Immature natural killer cell (primary cell): Measurements from ENCODE around the gene RASA3. TPM values are rescaled to one million over a fixed set of nuclear protein-coding genes. Genes with fewer than 3 reads are reported as not detected.
A peak's percentile ranks its signal among the peaks of the same experiment; 100 is the strongest.

Experiments
- DNase-seq, 3 donors: peaks; one replicate each; pipeline ENCODE4 v3.0.0; 2022; ENCODE audit warnings: mixed read lengths in 1 of 3
- H3K27ac Mint-ChIP-seq, 6 donors: one replicate each; pipeline ENCODE4 v1.8.0; 2020; ENCODE audit warnings: mixed read lengths in 6 of 6, mild to moderate bottlenecking in 5 of 6, inconsistent platforms in 4 of 6, moderate library complexity in 3 of 6
- H3K27me3 Mint-ChIP-seq, 3 donors: one replicate each; pipeline ENCODE4 v1.8.0; 2020 to 2021; ENCODE audit warnings: low read depth in 3 of 3, mild to moderate bottlenecking in 3 of 3, mixed read lengths in 3 of 3, moderate library complexity in 3 of 3, inconsistent platforms in 1 of 3
- H3K36me3 Mint-ChIP-seq, 3 donors: one replicate each; pipeline ENCODE4 v1.8.0; 2020; ENCODE audit warnings: mixed read lengths in 3 of 3, inconsistent platforms in 2 of 3, mild to moderate bottlenecking in 2 of 3
- H3K4me1 Mint-ChIP-seq, 2 donors: one replicate each; pipeline ENCODE4 v1.8.0; 2020; ENCODE audit warnings: inconsistent platforms in 2 of 2, mild to moderate bottlenecking in 2 of 2, mixed read lengths in 2 of 2, moderate library complexity in 1 of 2
- H3K4me3 Mint-ChIP-seq, 5 donors: one replicate each; pipeline ENCODE4 v1.8.0; 2020; ENCODE audit warnings: mild to moderate bottlenecking in 5 of 5, mixed read lengths in 5 of 5, inconsistent platforms in 3 of 5, moderate library complexity in 3 of 5
- H3K9me3 Mint-ChIP-seq, 6 donors: one replicate each; pipeline ENCODE4 v1.8.0; 2020; ENCODE audit warnings: mild to moderate bottlenecking in 6 of 6, mixed read lengths in 6 of 6, inconsistent platforms in 4 of 6, moderate library complexity in 3 of 6
- polyA plus RNA-seq, 3 donors: library from polyadenylated mRNA; unstranded; fragments of 300-500 nt; fragmentation: Illumina TruSeq; gene quantifications; one replicate each; pipeline ENCODE4 v1.2.3, GENCODE V29; 2021

Gene RASA3
- polyA plus RNA-seq, 3 donors from 2014 or later = 37.4 to 153 (median 64.8) TPM

DNA sequence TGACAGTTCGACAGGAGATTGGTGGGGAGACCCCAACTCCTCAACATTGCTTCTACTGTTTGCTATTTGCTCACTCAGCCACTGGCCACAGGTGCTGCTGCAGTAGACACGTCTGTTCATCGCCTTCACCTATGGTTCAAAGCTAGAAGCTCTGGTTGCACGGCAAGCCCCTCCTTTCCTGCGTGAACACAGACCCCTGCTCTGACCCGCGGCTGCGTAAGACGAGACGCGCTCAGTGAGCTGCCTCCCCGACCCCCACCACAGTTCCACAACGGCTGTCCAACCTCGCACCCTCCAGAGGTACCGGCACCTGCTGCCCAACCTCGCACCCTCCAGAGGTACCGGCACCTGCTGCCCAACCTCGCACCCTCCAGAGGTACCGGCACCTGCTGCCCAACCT, 6.8 kb downstream of the RASA3 start:
- peak overlapping the region; percentile 65 to 91 (median 89) for H3K4me3 Mint-ChIP-seq
- peaks cover 0 to 3% (median 0%) of the 10 kb centered on the region in 6 donors for H3K9me3 Mint-ChIP-seq
- peak overlapping the region; percentile 90 to 98 (median 95) for H3K27ac Mint-ChIP-seq
- peaks cover 40 to 65% (median 51%) of the 10 kb centered on the region in 3 donors for H3K27me3 Mint-ChIP-seq
- DNase-seq = peak in 1 of 3 donors; percentile 31
- H3K36me3 Mint-ChIP-seq = peaks cover 11 to 22% (median 22%) of the 10 kb centered on the region in 3 donors
- peaks cover 92 to 96% of the 10 kb centered on the region in 2 donors for H3K4me1 Mint-ChIP-seq

DNA sequence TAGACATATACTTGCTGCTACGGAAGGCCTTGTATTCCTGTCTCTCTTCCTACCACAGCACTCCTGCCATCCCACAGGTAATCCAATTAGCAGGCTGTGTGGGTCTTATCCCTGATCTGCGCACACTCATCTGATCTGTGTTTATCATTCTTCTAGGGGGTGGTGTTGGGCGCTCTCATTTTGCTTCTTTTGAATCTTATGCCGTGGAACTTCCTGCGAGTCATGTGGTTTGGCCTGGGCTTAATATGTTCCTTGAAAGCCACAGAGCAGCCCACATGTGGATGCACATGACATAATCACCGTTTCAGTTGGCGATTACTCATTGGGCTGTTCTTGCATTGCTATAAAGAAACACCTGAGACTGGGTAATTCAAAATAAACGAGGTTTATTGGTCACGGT, 7.5 kb downstream of the RASA3 start:
- H3K27me3 Mint-ChIP-seq = peaks cover 39 to 64% (median 53%) of the 10 kb centered on the region in 3 donors
- peak overlapping the region; percentile 65 to 91 (median 89) for H3K4me3 Mint-ChIP-seq
- peak overlapping the region; percentile 90 to 98 (median 95) for H3K27ac Mint-ChIP-seq
- H3K36me3 Mint-ChIP-seq = peaks cover 11 to 23% (median 22%) of the 10 kb centered on the region in 3 donors
- peaks cover 0 to 3% (median 0%) of the 10 kb centered on the region in 6 donors for H3K9me3 Mint-ChIP-seq
- DNase-seq = peak; percentile 76 to 81 (median 81)
- H3K4me1 Mint-ChIP-seq = peaks cover 88 to 96% of the 10 kb centered on the region in 2 donors

DNA sequence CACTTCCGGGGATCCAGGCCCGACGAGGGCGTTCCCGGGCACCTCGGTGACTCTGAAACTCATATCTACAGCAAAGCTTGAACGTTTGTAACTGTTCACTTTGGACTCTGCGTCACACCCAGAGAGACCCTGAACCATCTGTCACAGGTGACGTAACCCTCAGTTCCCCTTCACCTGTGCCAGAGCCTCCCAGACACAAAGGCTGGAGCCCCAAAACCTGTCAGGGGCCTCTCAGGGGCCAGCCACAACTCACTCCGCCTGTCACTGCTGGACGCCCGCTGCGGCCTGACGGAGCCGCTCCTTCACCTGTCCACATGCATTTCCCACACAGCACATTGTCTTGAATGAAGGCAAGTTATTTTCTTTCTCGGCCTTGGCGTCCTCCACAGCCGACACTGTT, 8.0 kb downstream of the RASA3 start:
- Mint-ChIP-seq H3K27me3 (peaks cover 36 to 59% (median 48%) of the 10 kb centered on the region in 3 donors), H3K9me3 (peaks cover 0 to 3% (median 0%) of the 10 kb centered on the region in 6 donors), H3K27ac (peak overlapping the region; percentile 90 to 98 (median 95)), H3K4me3 (peak overlapping the region; percentile 65 to 91 (median 89)), H3K36me3 (peaks cover 11 to 23% (median 22%) of the 10 kb centered on the region in 3 donors), H3K4me1 (peaks cover 83 to 92% of the 10 kb centered on the region in 2 donors)
- DNase-seq = no peak

DNA sequence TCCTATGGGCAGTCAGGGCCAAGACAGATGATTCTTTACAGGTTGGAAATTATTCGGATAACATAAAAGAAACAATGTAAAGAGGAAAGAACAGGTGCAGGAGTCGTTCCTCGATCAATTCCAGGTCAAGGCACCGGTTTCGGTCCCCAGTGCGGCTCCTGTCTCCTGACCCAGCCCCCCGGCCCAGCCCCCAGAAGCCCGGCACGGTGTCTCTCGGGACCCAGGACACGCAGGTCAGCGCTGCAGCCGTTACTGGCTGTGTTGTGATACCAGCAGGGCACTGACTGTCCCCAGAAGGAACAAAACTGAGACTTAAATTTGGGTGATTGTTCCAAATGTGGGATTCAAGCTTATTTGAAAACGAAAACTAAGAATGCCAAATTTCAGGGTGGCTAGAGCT, 8.5 kb downstream of the RASA3 start:
- peaks cover 11 to 23% (median 18%) of the 10 kb centered on the region in 3 donors for H3K36me3 Mint-ChIP-seq

DNA sequence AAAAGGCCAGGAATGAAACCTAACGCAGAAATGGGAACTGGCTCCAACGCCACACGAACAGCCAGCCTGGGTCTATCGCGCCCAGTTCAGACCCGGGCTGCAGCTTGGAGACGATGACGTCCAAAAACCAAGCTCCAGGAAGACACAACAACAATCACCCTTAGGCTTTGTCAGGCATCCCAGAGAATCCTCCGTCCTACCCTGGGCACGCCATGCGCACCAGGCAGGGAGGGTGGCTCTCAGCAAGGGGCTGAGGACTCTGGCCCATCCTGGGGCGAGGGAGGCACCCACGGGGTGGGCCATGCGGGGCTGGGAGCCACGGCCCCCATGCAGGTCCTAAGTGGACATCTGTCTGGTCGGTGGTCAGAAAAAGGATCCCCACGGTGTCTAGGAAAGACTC, 9.0 kb downstream of the RASA3 start:
- peaks cover 83 to 92% of the 10 kb centered on the region in 2 donors for H3K4me1 Mint-ChIP-seq
- peaks cover 11 to 23% (median 18%) of the 10 kb centered on the region in 3 donors for H3K36me3 Mint-ChIP-seq
- peak overlapping the region; percentile 75 to 98 (median 95) for H3K27ac Mint-ChIP-seq
- H3K27me3 Mint-ChIP-seq = peaks cover 39 to 62% (median 42%) of the 10 kb centered on the region in 3 donors
- peaks cover 0 to 3% (median 0%) of the 10 kb centered on the region in 6 donors for H3K9me3 Mint-ChIP-seq
- DNase-seq = peak in 1 of 3 donors; percentile 0
- H3K4me3 Mint-ChIP-seq = peak overlapping the region; percentile 65 to 76 (median 68)

More for the DNA sequence above, 8.5 kb downstream of the RASA3 start:
- peaks cover 83 to 92% of the 10 kb centered on the region in 2 donors for H3K4me1 Mint-ChIP-seq
- H3K4me3 Mint-ChIP-seq = peak overlapping the region; percentile 13 to 89 (median 51)
- H3K27ac Mint-ChIP-seq = peak overlapping the region; percentile 75 to 98 (median 95)
- H3K27me3 Mint-ChIP-seq = peaks cover 38 to 59% (median 45%) of the 10 kb centered on the region in 3 donors
- DNase-seq = peak in 1 of 3 donors; percentile 1
- peaks cover 0 to 3% (median 0%) of the 10 kb centered on the region in 6 donors for H3K9me3 Mint-ChIP-seq

DNA sequence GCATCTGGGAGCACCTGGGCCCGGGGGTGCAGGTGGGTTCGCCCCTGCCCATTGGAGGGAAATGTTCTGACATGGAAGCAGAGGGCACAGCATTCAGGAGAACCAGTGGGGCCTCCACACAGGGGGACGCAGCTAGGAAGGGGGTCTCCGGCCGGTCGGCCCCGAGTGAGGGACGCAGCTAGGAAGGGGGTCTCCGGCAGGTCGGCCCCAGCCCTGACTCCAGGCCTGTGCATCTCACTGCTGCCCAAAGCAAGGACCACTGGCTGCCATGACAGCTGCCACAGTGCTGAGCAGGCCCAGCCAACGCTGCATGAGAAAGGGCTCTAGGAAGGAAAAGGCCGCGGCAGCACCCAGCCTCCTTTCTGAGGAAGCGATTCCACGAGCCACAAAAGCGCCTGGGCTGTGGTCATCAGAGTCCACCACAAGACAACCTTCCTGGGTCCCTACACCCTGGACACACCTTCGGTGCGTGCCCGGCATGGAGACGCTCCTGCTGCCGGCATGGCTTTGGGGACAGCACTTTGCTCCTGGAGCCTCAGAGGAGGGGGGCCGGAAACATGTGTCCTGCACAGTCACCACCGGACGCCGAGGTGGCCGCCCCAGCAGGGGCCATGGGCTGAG, 9.7 kb downstream of the RASA3 start:
- Mint-ChIP-seq H3K27ac (peak overlapping the region; percentile 72 to 98 (median 94)), H3K36me3 (peaks cover 11 to 26% (median 15%) of the 10 kb centered on the region in 3 donors), H3K27me3 (peaks cover 33 to 63% (median 40%) of the 10 kb centered on the region in 3 donors), H3K4me1 (peaks cover 83 to 92% of the 10 kb centered on the region in 2 donors), H3K4me3 (peak overlapping the region; percentile 65 to 76 (median 68)), H3K9me3 (peaks cover 0 to 3% (median 0%) of the 10 kb centered on the region in 6 donors)
- peak in 2 of 3 donors; percentile 20 to 26 for DNase-seq

DNA sequence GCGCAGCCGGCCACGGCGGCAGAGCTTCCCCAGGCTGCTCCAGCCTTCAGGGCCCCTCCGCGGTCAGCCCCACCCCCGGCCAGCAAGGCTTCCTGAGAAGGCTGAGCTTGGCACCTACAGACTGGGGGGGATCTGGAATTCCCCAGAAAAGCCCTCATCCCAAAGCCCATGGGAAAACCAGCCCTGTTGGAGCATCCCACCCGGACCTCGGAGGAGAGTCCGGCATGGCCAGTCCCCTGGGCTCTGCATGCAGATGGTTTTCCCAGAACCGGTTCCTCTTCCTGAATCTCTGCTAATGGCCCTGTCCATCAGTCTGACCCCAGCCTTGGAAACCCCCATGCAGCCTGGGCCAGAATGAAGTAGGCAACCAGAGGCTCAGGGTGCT, 10.3 kb downstream of the RASA3 start:
- DNase-seq = no peak
- peak overlapping the region; percentile 77 to 98 (median 96) for H3K27ac Mint-ChIP-seq
- peaks cover 83 to 90% of the 10 kb centered on the region in 2 donors for H3K4me1 Mint-ChIP-seq
- H3K9me3 Mint-ChIP-seq = peaks cover 0 to 3% (median 0%) of the 10 kb centered on the region in 6 donors
- peak overlapping the region; percentile 45 to 68 (median 65) for H3K4me3 Mint-ChIP-seq
- H3K27me3 Mint-ChIP-seq = peaks cover 27 to 68% (median 42%) of the 10 kb centered on the region in 3 donors
- peaks cover 11 to 25% (median 15%) of the 10 kb centered on the region in 3 donors for H3K36me3 Mint-ChIP-seq

DNA sequence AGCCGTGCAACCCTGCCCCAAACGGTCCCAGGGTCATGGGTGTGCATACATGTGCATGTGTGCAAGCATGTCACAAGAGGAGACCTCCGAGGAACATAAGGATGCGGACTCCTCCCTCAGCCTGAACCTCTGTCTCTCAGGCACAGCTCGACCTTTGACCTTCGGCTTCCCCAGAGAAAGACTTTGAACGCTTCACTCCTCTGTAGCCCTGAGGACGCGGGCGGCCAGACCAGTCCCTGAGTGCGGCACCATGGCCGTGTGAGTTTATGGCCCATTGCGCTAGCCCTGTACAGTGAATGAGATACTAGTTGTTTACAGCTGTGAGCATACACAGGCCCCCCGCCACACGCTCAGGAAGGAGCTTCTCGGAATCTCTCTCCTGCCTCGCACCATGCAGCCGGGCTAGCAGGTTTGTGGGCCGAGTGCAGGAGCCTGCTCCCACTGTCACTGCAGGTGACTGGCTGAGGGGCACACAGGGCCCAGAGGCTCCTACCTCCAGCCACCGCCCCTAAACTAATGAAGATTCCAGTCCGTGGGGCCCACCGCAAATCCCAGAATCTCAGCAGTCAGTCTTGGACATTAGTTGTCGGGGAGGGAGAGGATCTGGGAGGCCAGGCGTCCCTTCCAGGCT, 10.8 kb downstream of the RASA3 start:
- Mint-ChIP-seq H3K4me3 (peak overlapping the region; percentile 45 to 67 (median 58)), H3K27me3 (peaks cover 24 to 63% (median 40%) of the 10 kb centered on the region in 3 donors), H3K36me3 (peaks cover 11 to 23% (median 11%) of the 10 kb centered on the region in 3 donors), H3K27ac (peak overlapping the region; percentile 77 to 97 (median 87)), H3K4me1 (peaks cover 82 to 85% of the 10 kb centered on the region in 2 donors), H3K9me3 (peaks cover 0 to 3% (median 0%) of the 10 kb centered on the region in 6 donors)
- DNase-seq = peak in 2 of 3 donors; percentile 7 to 12

DNA sequence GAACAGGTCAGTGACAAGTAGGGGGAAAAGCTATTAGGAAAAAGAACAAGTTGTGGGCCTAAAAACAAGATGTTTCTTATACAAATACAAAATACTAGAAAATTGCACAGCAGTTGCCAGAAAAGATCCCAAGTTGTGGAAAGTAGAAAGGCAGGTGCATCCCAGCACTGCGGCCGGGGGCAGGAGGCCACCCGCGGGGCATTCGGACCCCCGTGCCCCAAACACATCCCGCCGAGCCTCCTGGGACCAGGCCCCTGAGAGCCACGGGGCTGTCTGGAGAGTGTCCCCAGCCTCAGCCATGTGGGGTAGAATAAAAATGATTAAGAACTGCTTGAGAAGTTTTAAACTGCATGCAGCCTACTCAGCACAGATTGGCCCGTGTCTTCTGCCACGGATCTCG, 11.4 kb downstream of the RASA3 start:
- Mint-ChIP-seq H3K27me3 (peaks cover 23 to 60% (median 38%) of the 10 kb centered on the region in 3 donors), H3K36me3 (peaks cover 8 to 23% (median 11%) of the 10 kb centered on the region in 3 donors), H3K27ac (peak overlapping the region; percentile 94 to 98 (median 96)), H3K4me1 (peaks cover 81 to 82% of the 10 kb centered on the region in 2 donors), H3K9me3 (no peaks in the 10 kb centered on the region), H3K4me3 (peak overlapping the region; percentile 81 to 90 (median 85))
- DNase-seq = peak in 1 of 3 donors; percentile 7

DNA sequence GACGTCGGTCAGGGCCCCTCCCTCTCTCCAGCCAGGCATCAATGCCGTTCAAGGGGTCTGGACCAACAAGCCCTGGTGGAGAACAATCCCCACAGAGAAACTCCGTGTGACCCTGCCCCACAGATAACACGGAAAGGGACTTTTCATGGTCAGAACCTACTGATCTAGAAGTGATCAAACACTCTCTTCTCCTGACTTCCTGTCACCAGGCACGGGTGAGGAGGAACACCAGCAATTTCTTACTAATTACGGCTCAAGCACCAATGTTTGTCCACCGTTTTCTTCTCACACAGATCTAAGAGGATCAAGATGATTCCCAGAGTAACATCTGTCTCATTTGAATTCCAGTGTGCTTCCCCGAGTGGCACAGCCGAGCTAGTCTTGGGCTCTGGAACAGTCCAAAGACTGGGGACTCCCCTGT, 11.8 kb downstream of the RASA3 start:
- peak in 1 of 3 donors; percentile 27 for DNase-seq
- Mint-ChIP-seq H3K36me3 (peaks cover 9 to 23% (median 12%) of the 10 kb centered on the region in 3 donors), H3K27me3 (peaks cover 24 to 63% (median 40%) of the 10 kb centered on the region in 3 donors), H3K9me3 (no peaks in the 10 kb centered on the region), H3K27ac (peak overlapping the region; percentile 94 to 98 (median 96)), H3K4me1 (peaks cover 82 to 84% of the 10 kb centered on the region in 2 donors), H3K4me3 (peak overlapping the region; percentile 81 to 90 (median 85))

DNA sequence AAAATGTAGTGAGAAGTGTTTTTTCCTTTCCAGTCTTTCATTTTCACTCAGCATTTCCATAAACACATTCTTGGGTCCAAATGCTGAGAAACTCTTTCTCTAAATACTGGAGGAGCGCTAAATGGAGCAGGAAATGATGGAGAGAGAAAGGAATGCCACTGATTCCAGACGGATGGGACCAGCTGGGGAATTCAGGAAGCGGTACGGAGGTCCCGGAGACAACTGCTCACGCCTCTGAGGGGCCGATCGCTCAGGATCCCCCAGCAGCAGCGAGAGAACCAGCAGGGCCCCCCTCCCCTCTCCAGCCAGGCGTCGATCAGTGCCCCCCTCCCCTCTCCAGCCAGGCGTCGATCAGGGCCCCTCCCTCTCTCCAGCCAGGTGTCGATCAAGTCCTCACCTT, 13.2 kb downstream of the RASA3 start:
- H3K27ac Mint-ChIP-seq = peak overlapping the region; percentile 82 to 94 (median 90)
- peaks cover 81 to 83% of the 10 kb centered on the region in 2 donors for H3K4me1 Mint-ChIP-seq
- H3K4me3 Mint-ChIP-seq = peak overlapping the region; percentile 58 to 76 (median 68)
- H3K9me3 Mint-ChIP-seq = no peaks in the 10 kb centered on the region
- DNase-seq = peak in 1 of 3 donors; percentile 6
- peaks cover 11 to 26% (median 15%) of the 10 kb centered on the region in 3 donors for H3K36me3 Mint-ChIP-seq
- H3K27me3 Mint-ChIP-seq = peaks cover 27 to 62% (median 40%) of the 10 kb centered on the region in 3 donors

DNA sequence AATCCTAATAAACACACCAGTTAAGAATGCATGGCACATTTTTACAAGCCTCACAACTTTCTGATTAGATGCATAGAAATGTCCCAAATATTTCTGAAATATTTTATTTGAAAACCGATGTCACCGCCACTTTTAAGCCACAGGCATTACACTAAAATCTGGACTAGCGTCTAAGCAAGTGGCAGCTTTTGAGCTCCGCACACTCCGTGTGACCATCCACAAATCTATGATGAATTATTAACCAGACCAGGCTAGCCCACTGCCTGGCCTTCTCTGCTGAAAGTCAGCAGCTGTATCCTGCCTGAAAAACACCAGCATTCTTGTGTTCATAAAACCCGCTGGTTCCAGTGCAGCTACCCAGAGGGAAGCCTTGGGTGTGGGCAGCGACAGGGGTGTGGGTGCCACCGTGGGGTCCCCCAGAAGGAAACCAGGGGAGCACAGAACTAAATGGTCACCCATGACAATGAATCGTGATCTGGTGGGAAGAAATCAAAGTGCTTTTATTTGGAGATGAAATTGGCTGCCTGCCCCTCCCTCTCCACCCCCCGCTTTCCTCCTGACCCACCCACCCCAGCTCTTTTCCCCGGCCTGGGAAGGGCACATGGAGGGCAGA, 13.8 kb downstream of the RASA3 start:
- H3K27me3 Mint-ChIP-seq = peaks cover 31 to 65% (median 43%) of the 10 kb centered on the region in 3 donors
- H3K27ac Mint-ChIP-seq = peak overlapping the region; percentile 82 to 94 (median 90)
- peak in 1 of 3 donors; percentile 15 for DNase-seq
- H3K9me3 Mint-ChIP-seq = no peaks in the 10 kb centered on the region
- H3K4me3 Mint-ChIP-seq = peak overlapping the region; percentile 58 to 76 (median 68)
- peaks cover 79 to 81% of the 10 kb centered on the region in 2 donors for H3K4me1 Mint-ChIP-seq
- H3K36me3 Mint-ChIP-seq = peaks cover 14 to 29% (median 18%) of the 10 kb centered on the region in 3 donors

DNA sequence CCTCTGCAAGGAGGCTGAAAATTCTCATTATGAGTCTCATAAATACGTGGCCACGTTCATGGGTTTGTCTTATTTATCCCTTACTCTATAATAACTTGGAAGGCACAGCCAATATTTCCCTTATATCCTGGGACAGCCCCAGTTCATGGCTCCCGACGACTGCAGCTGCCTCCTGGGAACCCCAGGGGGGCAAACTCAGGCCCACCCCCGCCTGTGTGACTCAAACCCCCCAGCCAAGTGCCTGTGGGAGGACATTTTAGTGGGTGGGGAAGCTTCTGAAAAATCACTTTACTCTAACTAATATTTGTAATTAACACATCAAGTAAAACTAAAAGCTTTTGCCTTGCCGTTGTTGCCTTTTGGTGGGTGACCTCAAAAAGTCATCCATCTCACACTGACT, 14.3 kb downstream of the RASA3 start:
- peak overlapping the region; percentile 58 to 76 (median 68) for H3K4me3 Mint-ChIP-seq
- no peak for DNase-seq
- peaks cover 34 to 63% (median 43%) of the 10 kb centered on the region in 3 donors for H3K27me3 Mint-ChIP-seq
- peaks cover 0 to 2% (median 0%) of the 10 kb centered on the region in 6 donors for H3K9me3 Mint-ChIP-seq
- H3K4me1 Mint-ChIP-seq = peaks cover 77 to 80% of the 10 kb centered on the region in 2 donors
- H3K27ac Mint-ChIP-seq = peak overlapping the region; percentile 82 to 94 (median 90)
- peaks cover 14 to 29% (median 18%) of the 10 kb centered on the region in 3 donors for H3K36me3 Mint-ChIP-seq
